OCI-LY3 (cell line): ENCODE measurements around the gene PGAP3.

Experiments used
- H2AFZ ChIP-seq: fragments of 200-600, 300-600 bp; shearing (Covaris generic); 2 replicates; pipeline ENCODE4 v1.6.0; 2014; ENCODE audit warnings: antibody characterized with exemption, low read depth, low read length
- H3K27ac ChIP-seq: fragments of 200-600, 300-600 bp; sonication (generic); 2 replicates; pipeline ENCODE4 v1.5.1; 2014; ENCODE audit warnings: mild to moderate bottlenecking, low read length, moderate library complexity, mixed read lengths
- H3K27me3 ChIP-seq: fragments of 200-600, 300-600 bp; sonication (generic); 2 replicates; pipeline ENCODE4 v1.6.1; 2014; ENCODE audit warnings: low read depth, low read length, mixed read lengths
- H3K36me3 ChIP-seq: fragments of 200-600, 300-600 bp; sonication (generic); replicated peaks from 2 replicates; pipeline ENCODE3; 2014; ENCODE audit warnings: low read depth, low read length, mixed read lengths
- H3K4me1 ChIP-seq: fragments of 300-600, 200-600 bp; sonication (generic); 2 replicates; pipeline ENCODE4 v1.6.1; 2014; ENCODE audit warnings: low read length, mixed read lengths
- H3K4me2 ChIP-seq: fragments of 200-600, 300-600 bp; sonication (generic); 2 replicates; pipeline ENCODE4 v1.6.1; 2014; ENCODE audit warnings: low read length, mixed read lengths
- H3K4me3 ChIP-seq: fragments of 300-600, 200-600 bp; sonication (generic); 2 replicates; pipeline ENCODE4 v1.5.1; 2014; ENCODE audit warnings: antibody characterized with exemption, mild to moderate bottlenecking, low read length, moderate library complexity
- H3K79me2 ChIP-seq: fragments of 300-600, 200-600 bp; shearing (Covaris generic); 2 replicates; pipeline ENCODE4 v1.6.1; 2014; ENCODE audit warnings: mild to moderate bottlenecking, low read length, mixed read lengths
- H3K9ac ChIP-seq: fragments of 300-600, 200-600 bp; shearing (Covaris generic); 2 replicates; pipeline ENCODE4 v1.6.0; 2014; ENCODE audit warnings: mild to moderate bottlenecking, low read length, moderate library complexity
- H3K9me3 ChIP-seq: fragments of 200-600, 300-600 bp; shearing (Covaris generic); 2 replicates; pipeline ENCODE4 v1.6.1; 2014; ENCODE audit warnings: low read length, mixed read lengths; ENCODE audit not compliant: insufficient read depth
- H4K20me1 ChIP-seq: fragments of 200-600, 300-600 bp; sonication (generic); 2 replicates; pipeline ENCODE4 v1.6.1; 2016; ENCODE audit warnings: low read length, mixed read lengths; ENCODE audit not compliant: insufficient read depth
- CTCF ChIP-seq: fragments of 200-600, 300-600 bp; sonication (generic); IDR thresholded peaks from 2 replicates; pipeline ENCODE4 v1.5.1; 2014; ENCODE audit warnings: antibody characterized with exemption, low read length, low read depth
- EZH2phosphoT487 ChIP-seq: fragments of 200-600 bp; shearing (Covaris generic); IDR thresholded peaks from 2 replicates; pipeline ENCODE4 v1.6.1; 2018; ENCODE audit warnings: antibody characterized with exemption, mixed run types, low read depth

PGAP3 gene

GRCh38 chr17:39683295-39683939, 4.4 kb downstream of the PGAP3 start:
- peaks cover 11% of the 10 kb centered on the region for H3K4me1 ChIP-seq
- no peaks in the 10 kb centered on the region for H4K20me1 ChIP-seq
- TF ChIP-seq EZH2phosphoT487 (no peak), CTCF (no peak)
- no peak overlapping the region for H3K4me3 ChIP-seq
- no peak overlapping the region for H3K9ac ChIP-seq
- H3K79me2 ChIP-seq, result no peaks in the 10 kb centered on the region
- no peaks in the 10 kb centered on the region for H3K36me3 ChIP-seq
- H3K27me3 ChIP-seq, result no peaks in the 10 kb centered on the region
- no peak overlapping the region for H2AFZ ChIP-seq
- H3K27ac ChIP-seq, result no peak overlapping the region
- H3K4me2 ChIP-seq, result no peak overlapping the region
- no peaks in the 10 kb centered on the region for H3K9me3 ChIP-seq

- no peak overlapping the region for H3K4me2 ChIP-seq
- H2AFZ ChIP-seq, result no peak overlapping the region
- H4K20me1 ChIP-seq, result no peaks in the 10 kb centered on the region
- no peak for TF ChIP-seq CTCF
- no peak for TF ChIP-seq EZH2phosphoT487
- H3K4me3 ChIP-seq, result no peak overlapping the region
- H3K27ac ChIP-seq, result no peak overlapping the region
- H3K9ac ChIP-seq, result no peak overlapping the region
- H3K4me1 ChIP-seq, result peaks cover 5% of the 10 kb centered on the region
- no peaks in the 10 kb centered on the region for H3K9me3 ChIP-seq
- no peaks in the 10 kb centered on the region for H3K36me3 ChIP-seq
- no peaks in the 10 kb centered on the region for H3K27me3 ChIP-seq
- no peaks in the 10 kb centered on the region for H3K79me2 ChIP-seq
Observed at GRCh38 chr17:39679521-39680192, 8.2 kb downstream of the PGAP3 start.

- Histone ChIP-seq H3K4me3 (no peak overlapping the region), H3K4me2 (no peak overlapping the region), H3K79me2 (no peaks in the 10 kb centered on the region), H2AFZ (no peak overlapping the region), H3K36me3 (no peaks in the 10 kb centered on the region), H3K27ac (no peak overlapping the region), H3K9me3 (no peaks in the 10 kb centered on the region), H3K4me1 (peaks cover 8% of the 10 kb centered on the region), H3K9ac (no peak overlapping the region), H3K27me3 (no peaks in the 10 kb centered on the region), H4K20me1 (no peaks in the 10 kb centered on the region)
- no peak for TF ChIP-seq EZH2phosphoT487
- no peak for TF ChIP-seq CTCF
Observed at GRCh38 chr17:39678340-39679116, 9.3 kb downstream of the PGAP3 start.
